ENCODE measurements around the gene MAP7D2.

Gene MAP7D2

DNA sequence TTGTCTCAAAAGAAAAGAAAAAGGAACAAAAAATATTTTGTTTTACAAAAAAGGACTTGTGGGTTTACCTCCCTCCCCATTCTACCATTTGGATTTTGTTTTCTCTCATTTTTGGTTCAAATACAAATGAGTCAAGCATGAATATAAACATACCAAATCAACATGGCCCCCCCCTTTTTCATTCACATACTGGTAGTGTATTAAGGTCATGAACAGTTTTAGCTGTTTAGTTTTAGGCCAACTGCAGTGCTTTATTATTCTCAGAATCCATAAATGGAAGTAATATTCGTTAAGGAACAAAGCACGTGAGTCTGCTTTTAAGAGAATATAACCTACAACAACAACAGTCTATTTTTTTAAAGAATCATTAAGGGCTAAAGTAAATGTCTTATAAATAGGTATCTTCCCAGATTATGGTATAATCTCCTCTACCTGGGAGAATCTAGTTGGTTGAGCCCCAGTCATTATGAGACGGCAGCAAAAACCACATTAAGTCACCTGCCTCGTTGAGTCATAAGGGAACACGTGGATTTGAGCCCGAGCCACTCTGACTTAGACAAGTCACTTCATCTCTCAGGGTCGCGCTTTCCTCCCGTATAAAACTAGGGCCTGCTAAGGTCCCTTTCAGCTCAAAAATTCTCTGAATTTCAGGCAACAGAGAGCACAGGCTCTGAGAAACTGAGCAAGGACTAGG is 152.5 kb downstream of the MAP7D2 start:
- no peak for DNase-seq

GRCh38 chrX:19960913-19961312 is 155.8 kb downstream of the MAP7D2 start:
- no peak for DNase-seq

- no peak for DNase-seq
Measured at GRCh38 chrX:19958552-19959486, 157.9 kb downstream of the MAP7D2 start.

- no peak for DNase-seq
Measured at GRCh38 chrX:19956923-19957322, 159.8 kb downstream of the MAP7D2 start.
